Ovary (tissue), 9 donors: ENCODE results near the gene EYA4. TPM values are rescaled to one million over a fixed set of nuclear protein-coding genes. Genes with fewer than 3 reads are reported as not detected.

Experiments used
- DNase-seq, 5 donors: peaks; one replicate each; pipeline ENCODE4 v3.0.0-alpha.2; 2019 to 2020
- H3K27ac ChIP-seq, 2 donors: fragments of 200-600 bp; one replicate each; pipeline versions ENCODE4 v1.5.1 to v1.8.0; 2019 to 2022
- H3K27me3 ChIP-seq: fragments of 200-600 bp; one replicate; pipeline ENCODE4 v1.8.0; 2022
- H3K36me3 ChIP-seq: fragments of 200-600 bp; sonication (generic); one replicate; pipeline ENCODE4 v1.5.1; 2019
- H3K4me1 ChIP-seq: one replicate; pipeline ENCODE4 v1.8.1; 2013; ENCODE audit warnings: mild to moderate bottlenecking, moderate library complexity; ENCODE audit not compliant: insufficient read depth
- H3K4me3 ChIP-seq: fragments of 200-600 bp; sonication (generic); one replicate; pipeline ENCODE4 v1.5.1; 2017
- H3K9me3 ChIP-seq, 2 donors: fragments of 200-600 bp in 1 of 2; sonication (generic) in 1 of 2; one replicate each; pipeline versions ENCODE4 v1.5.1 to v1.8.1; 2013 to 2019; ENCODE audit warnings: mild to moderate bottlenecking in 1 of 2, moderate library complexity in 1 of 2
- EP300 ChIP-seq: sonication (generic); formaldehyde crosslinking; IDR thresholded peaks from one replicate; pipeline ENCODE4 v1.6.1; 2017; ENCODE audit warnings: antibody characterized with exemption
- POLR2A ChIP-seq: fragments of 450-650 bp; IDR thresholded peaks from one replicate; pipeline ENCODE4 v1.6.1; 2017; ENCODE audit warnings: antibody characterized with exemption, mild to moderate bottlenecking, moderate library complexity
- WGBS, 3 donors: extraction: QIAGEN DNeasy Blood & Tissue Kit in 1 of 3; methylation state at CpG; one replicate each; pipeline versions ENCODE4 v1.1.5 to v1.1.7; 2013 to 2017; 5-methylcytosine and 5-hydroxymethylcytosine counted together
- intact Hi-C, 4 donors: fragments of 100-400 bp; cut with DNase I; formaldehyde crosslinking; loops; one replicate each; pipeline versions ENCODE4 v1.11.0 to v1.15.1; 2022 to 2023
- polyA plus RNA-seq, 2 donors: library from polyadenylated mRNA; stranded (reverse); fragments of 200-250 nt in 1 of 2; fragments of 350-450 nt in 1 of 2; fragmentation: Illumina TruSeq in 1 of 2; extraction: RNeasy Lipid Tissue Mini Kit (QIAGEN cat#74804) in 1 of 2; gene quantifications; one replicate each; pipeline ENCODE4 v1.2.3, GENCODE V29; 2013 to 2014
- total RNA-seq, 7 donors: library from RNA; depleted of rRNA in 2 of 7; stranded (reverse); fragments of >200 nt in 2 of 7; fragmentation: NEBNext Ultra II Directional in 3 of 7; extraction: Animal tissue kit (Norgen Biotek cat#: 25700) in 3 of 7; gene quantifications; one replicate each; pipeline versions ENCODE4 v1.1.0 to v1.2.4, GENCODE V29; 2016 to 2023
- TF ChIP-seq, protein P1 (sequence below), 3 donors: fragments of 450-650 bp in 2 of 3; fragments of 200-600 bp in 1 of 3; IDR thresholded peaks; one replicate each; pipeline versions ENCODE4 v1.5.1 to v1.8.0; 2016 to 2022; ENCODE audit warnings: antibody characterized with exemption in 3 of 3, mild to moderate bottlenecking in 1 of 3
- donor health status: DM: no; HTN: no; CAD: no; lungs with moderate emphysema.
- donor health status: DM: no; HTN: no; CAD: no.
- donor health status: Bipolar disorder and iron deficiency.
- donor health status: DM: yes; HTN: yes; CAD: no.
- donor health status: DM: no; HTN: no; CAD: no.
- donor health status: DM: yes; HTN: yes; CAD: no.

Gene EYA4
- total and polyA plus RNA-seq, 9 donors: 0.08 to 17.8 (median 2.0) TPM

DNA sequence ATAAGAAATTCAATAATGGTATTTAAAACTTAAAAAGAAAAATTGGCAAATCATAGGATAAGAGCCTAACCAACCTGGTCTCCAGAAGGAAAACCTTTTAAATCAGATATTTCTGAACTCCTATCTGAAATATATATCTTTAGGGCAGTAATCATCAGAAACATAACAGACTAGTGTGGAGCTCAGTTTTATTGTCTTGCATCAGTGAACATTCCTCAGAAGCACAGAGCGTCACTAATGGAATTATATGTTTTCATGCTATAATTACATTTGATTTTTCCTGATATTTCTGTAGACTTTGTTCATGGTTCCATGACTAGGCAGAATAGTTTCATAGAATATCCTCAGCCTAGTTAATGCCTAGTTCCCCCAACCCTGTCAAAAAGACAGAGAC, 262.2 kb downstream of the EYA4 start:
- H3K4me3 ChIP-seq: no peak overlapping the region
- TF ChIP-seq POLR2A: no peak
- TF ChIP-seq EP300: no peak
- TF ChIP-seq, protein P1, sequence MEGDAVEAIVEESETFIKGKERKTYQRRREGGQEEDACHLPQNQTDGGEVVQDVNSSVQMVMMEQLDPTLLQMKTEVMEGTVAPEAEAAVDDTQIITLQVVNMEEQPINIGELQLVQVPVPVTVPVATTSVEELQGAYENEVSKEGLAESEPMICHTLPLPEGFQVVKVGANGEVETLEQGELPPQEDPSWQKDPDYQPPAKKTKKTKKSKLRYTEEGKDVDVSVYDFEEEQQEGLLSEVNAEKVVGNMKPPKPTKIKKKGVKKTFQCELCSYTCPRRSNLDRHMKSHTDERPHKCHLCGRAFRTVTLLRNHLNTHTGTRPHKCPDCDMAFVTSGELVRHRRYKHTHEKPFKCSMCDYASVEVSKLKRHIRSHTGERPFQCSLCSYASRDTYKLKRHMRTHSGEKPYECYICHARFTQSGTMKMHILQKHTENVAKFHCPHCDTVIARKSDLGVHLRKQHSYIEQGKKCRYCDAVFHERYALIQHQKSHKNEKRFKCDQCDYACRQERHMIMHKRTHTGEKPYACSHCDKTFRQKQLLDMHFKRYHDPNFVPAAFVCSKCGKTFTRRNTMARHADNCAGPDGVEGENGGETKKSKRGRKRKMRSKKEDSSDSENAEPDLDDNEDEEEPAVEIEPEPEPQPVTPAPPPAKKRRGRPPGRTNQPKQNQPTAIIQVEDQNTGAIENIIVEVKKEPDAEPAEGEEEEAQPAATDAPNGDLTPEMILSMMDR (IDR thresholded peaks at IDR 0.05): no peak
- intact Hi-C loops: no loop called here
- no peak overlapping the region for H3K27ac ChIP-seq
- 28 to 43% (median 35%) methylated on average over 1 of the region's 1 CpG for WGBS, 3 donors
- no peaks in the 10 kb centered on the region for H3K27me3 ChIP-seq
- no peak for DNase-seq
- H3K36me3 ChIP-seq: no peaks in the 10 kb centered on the region
- H3K4me1 ChIP-seq: peaks cover 8% of the 10 kb centered on the region
- no peaks in the 10 kb centered on the region for H3K9me3 ChIP-seq

DNA sequence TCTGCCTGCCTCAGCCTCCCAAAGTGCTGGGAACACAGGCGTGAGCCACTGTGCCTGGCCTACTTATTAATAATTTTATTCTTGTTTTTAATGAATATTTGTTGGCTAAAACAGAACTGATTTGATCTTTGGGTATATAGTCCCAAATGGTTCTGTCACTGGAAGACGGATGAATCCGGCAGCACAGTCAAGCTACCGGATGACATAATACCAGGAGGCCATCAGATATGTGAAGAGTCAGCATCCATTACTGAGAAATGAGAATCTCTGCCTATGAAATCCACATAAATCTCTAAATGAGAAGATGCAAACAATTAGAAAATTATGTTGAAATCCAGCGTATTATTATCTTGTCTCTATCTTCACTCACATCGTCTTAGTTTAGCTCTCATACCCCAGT, 263.0 kb downstream of the EYA4 start:
- DNase-seq: no peak
- TF ChIP-seq, protein P1 (IDR thresholded peaks at IDR 0.05): no peak
- no peak for TF ChIP-seq POLR2A
- TF ChIP-seq EP300: no peak
- Histone ChIP-seq H3K4me3 (no peak overlapping the region), H3K9me3 (no peaks in the 10 kb centered on the region), H3K4me1 (peaks cover 8% of the 10 kb centered on the region), H3K27me3 (no peaks in the 10 kb centered on the region), H3K27ac (no peak overlapping the region), H3K36me3 (no peaks in the 10 kb centered on the region)
- 87 to 93% (median 89%) methylated on average over 6 of the region's 6 CpGs for WGBS, 3 donors
- intact Hi-C loops: no loop called here

DNA sequence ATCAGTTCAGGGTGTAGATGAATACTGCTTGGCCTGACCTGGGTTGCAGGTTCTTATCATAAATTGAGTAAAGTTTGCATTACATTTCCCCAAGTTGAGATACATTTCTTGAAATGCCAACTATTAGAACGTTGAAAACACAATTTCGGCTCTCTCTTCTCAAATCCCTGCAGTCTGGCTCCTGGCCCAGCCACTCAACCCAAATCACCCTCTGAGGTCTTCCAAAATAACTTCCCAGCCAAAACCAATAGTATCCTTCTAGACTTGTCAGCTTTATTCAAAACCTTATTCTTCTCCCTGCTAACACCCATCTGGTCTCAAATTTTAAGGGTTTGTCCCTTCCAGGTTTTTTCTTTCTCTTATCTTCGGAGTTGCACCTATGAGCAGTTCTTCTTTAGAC, 263.6 kb downstream of the EYA4 start:
- H3K4me3 ChIP-seq: no peak overlapping the region
- H3K27ac ChIP-seq: no peak overlapping the region
- H3K9me3 ChIP-seq: no peaks in the 10 kb centered on the region
- no peaks in the 10 kb centered on the region for H3K36me3 ChIP-seq
- peak; percentile 20 to 71 (median 52) for DNase-seq
- H3K27me3 ChIP-seq: no peaks in the 10 kb centered on the region
- TF ChIP-seq, protein P1 (IDR thresholded peaks at IDR 0.05): no peak
- no peak for TF ChIP-seq POLR2A
- TF ChIP-seq EP300: no peak
- intact Hi-C loops: no loop called here
- WGBS, 3 donors: 12 to 19% (median 18%) methylated on average over 3 of the region's 3 CpGs
- peaks cover 8% of the 10 kb centered on the region for H3K4me1 ChIP-seq

DNA sequence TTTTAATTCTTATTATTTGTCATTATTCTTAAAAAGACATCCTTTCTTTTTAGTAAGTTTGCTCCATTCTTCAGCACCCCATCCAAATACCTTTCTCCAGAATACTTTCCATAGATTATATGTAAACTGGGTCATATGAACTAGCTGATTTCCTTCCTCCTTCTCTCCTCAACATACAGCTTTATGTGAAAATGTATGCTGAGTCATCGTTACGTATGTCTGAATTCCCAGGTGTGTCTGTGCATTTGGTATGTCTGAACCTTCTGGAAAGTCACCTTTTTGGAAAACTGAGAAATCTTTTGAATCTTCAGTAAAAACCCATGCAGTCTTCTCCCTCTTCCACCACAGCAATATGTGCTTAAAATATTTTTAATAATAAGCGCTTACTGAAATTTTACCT, 264.5 kb downstream of the EYA4 start:
- H3K27me3 ChIP-seq: no peaks in the 10 kb centered on the region
- H3K9me3 ChIP-seq: no peaks in the 10 kb centered on the region
- DNase-seq: no peak
- H3K4me1 ChIP-seq: peaks cover 8% of the 10 kb centered on the region
- WGBS, 3 donors: 95 to 97% (median 95%) methylated on average over 3 of the region's 3 CpGs
- no peak overlapping the region for H3K27ac ChIP-seq
- TF ChIP-seq POLR2A: no peak
- H3K4me3 ChIP-seq: no peak overlapping the region
- no peaks in the 10 kb centered on the region for H3K36me3 ChIP-seq
- intact Hi-C loops: no loop called here

DNA sequence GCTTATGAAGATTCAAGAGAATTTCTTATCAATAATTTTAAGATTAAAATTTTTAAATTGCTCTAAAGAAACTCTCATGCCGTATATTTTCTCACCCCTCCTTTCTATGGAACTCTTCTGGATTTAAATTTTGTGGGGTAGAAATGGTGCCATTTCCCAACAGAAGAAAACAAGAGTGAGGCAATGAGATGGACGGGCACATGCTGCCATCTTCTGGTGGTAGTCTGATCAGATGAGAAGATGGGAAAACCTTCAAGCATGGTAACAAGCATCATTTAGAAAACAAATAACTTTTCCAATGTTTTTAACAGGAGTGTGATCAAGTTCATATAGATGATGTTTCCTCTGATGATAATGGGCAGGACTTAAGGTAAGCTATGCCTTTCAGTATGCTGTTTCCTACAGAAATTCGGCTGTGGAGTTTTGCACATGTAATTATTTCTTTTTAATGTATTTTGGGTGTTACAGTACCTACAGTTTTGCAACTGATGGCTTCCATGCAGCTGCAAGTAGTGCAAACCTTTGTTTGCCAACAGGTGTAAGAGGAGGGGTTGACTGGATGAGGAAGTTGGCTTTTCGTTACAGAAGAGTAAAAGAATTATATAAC, 271.4 kb downstream of the EYA4 start:
- TF ChIP-seq EP300: no peak
- TF ChIP-seq, protein P1 (IDR thresholded peaks at IDR 0.05): peak in 1 of 3 donors; percentile 26
- Histone ChIP-seq H3K9me3 (no peaks in the 10 kb centered on the region), H3K4me3 (no peak overlapping the region), H3K4me1 (no peaks in the 10 kb centered on the region), H3K27me3 (no peaks in the 10 kb centered on the region), H3K27ac (no peak overlapping the region), H3K36me3 (no peaks in the 10 kb centered on the region)
- peak; percentile 19 to 61 (median 43) for DNase-seq
- intact Hi-C loops: no loop called here
- 63 to 70% (median 65%) methylated on average over 4 of the region's 4 CpGs for WGBS, 3 donors
